M059J (cell line): Measurements from ENCODE around the gene MRM1. TPM values are rescaled to one million over a fixed set of nuclear protein-coding genes. Genes with fewer than 3 reads are reported as not detected.

ENCODE experiments used
- DNase-seq: peaks from one replicate; pipeline ENCODE4 v3.0.0-alpha.2; 2012; ENCODE audit warnings: low read depth
- total RNA-seq: library from RNA; depleted of rRNA; stranded (reverse); fragments of >200 nt; shearing (Covaris generic); gene quantifications from 2 replicates; pipeline ENCODE4 v1.2.3, GENCODE V29; 2014; rRNA removed

Gene MRM1
- total RNA-seq, 1 experiment from 2014 or later, result 8.0 TPM

- no peak for DNase-seq
These were observed 29.6 kb downstream of the MRM1 start for GRCh38 chr17:36631022-36631421.

- no peak for DNase-seq
These were observed 31.8 kb downstream of the MRM1 start for GRCh38 chr17:36632916-36633771.

- no peak for DNase-seq
These were observed 39.0 kb downstream of the MRM1 start for GRCh38 chr17:36640346-36640745.

- DNase-seq, result no peak
These were observed 39.5 kb downstream of the MRM1 start for GRCh38 chr17:36640836-36641235.

- no peak for DNase-seq
These were observed 40.0 kb downstream of the MRM1 start for GRCh38 chr17:36641331-36641876.

- DNase-seq, result no peak
These were observed 40.8 kb downstream of the MRM1 start for GRCh38 chr17:36641877-36642845.

- no peak for DNase-seq
These were observed 41.8 kb downstream of the MRM1 start for GRCh38 chr17:36643086-36643685.

- DNase-seq, result no peak
These were observed 44.0 kb downstream of the MRM1 start for GRCh38 chr17:36645422-36645821.

GRCh38 chr17:36647636-36648035 is 46.3 kb downstream of the MRM1 start:
- DNase-seq, result no peak

GRCh38 chr17:36650096-36650775 is 48.9 kb downstream of the MRM1 start:
- no peak for DNase-seq

GRCh38 chr17:36653374-36653773 is 52.0 kb downstream of the MRM1 start:
- no peak for DNase-seq

GRCh38 chr17:36653856-36654255 is 52.5 kb downstream of the MRM1 start:
- DNase-seq, result no peak

- DNase-seq, result no peak
These were observed 54.3 kb downstream of the MRM1 start for GRCh38 chr17:36655726-36656125.

GRCh38 chr17:36657390-36657762 is 56.0 kb downstream of the MRM1 start:
- DNase-seq, result no peak

- DNase-seq, result no peak
These were observed 56.5 kb downstream of the MRM1 start for GRCh38 chr17:36657763-36658490.

Other genes starting within 250 kb of the MRM1 start
- not detected in 2 replicates for gene TBC1D3H, start 213.1 kb upstream of the MRM1 start, total RNA-seq
- gene ZNHIT3, start 114.9 kb upstream of the MRM1 start, total RNA-seq, result 57.2 and 59.0 TPM in 2 replicates
- 47.0 and 57.9 TPM in 2 replicates for gene MYO19, start 66.7 kb upstream of the MRM1 start, total RNA-seq
- gene PIGW, start 66.6 kb upstream of the MRM1 start, total RNA-seq, result 8.3 and 10.8 TPM in 2 replicates
- 48.5 and 58.9 TPM in 2 replicates for gene GGNBP2, start 56.7 kb upstream of the MRM1 start, total RNA-seq
- 15.4 and 20.2 TPM in 2 replicates for gene DHRS11, start 9.7 kb upstream of the MRM1 start, total RNA-seq